GM19395 (cell line): ENCODE results near the gene GREB1.
A peak's percentile ranks its signal among the peaks of the same experiment; 100 is the strongest.

ENCODE experiments used
- ATAC-seq: cut with Tn5 transposase; IDR thresholded peaks from one replicate; pipeline ENCODE4 v1.9.1; 2021; ENCODE audit warnings: mild to moderate bottlenecking, moderate library complexity; ENCODE audit not compliant: unreplicated experiment

Gene GREB1

DNA sequence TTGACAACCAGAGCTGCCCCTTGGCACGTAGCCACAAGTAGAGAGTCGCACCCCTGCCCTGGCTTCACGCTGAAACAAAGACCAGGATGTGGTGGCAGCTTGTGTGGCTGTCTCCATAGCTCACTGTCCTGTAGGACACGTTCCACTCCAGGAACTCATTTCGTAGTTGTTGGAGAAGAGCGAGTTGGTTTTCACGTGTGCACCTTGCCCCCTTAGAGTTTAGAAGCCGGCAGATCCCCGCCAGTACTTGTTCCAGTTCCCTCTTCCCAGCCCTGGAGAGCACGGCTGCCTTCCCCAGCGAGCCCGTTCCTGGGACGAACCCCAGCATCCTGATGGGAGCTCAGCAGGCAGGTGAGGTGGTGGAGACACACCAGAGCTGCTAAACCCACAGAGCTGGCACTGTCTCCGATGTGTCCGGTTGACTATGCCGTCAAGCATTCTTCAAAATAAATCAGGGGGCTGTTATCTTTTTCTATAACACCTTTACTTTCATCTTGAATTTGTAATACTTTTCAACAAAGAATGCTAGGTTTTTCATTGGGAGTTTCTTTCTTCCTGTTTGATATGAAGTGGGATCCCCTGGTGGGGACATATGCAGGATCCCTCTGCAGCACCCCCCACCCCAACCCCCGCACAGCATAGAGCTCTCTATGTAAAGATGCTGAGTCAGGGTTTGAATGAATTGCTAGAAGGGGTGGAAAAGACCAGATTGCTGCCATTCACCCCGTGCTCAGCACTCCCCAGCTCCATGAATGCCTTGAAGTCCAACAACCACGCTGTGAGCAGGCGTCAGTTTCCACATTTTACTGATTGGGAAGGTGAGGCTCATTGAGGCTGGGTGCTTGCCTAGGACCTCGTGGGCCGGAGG lies 44.5 kb downstream of the GREB1 start:
- ATAC-seq = no peak

DNA sequence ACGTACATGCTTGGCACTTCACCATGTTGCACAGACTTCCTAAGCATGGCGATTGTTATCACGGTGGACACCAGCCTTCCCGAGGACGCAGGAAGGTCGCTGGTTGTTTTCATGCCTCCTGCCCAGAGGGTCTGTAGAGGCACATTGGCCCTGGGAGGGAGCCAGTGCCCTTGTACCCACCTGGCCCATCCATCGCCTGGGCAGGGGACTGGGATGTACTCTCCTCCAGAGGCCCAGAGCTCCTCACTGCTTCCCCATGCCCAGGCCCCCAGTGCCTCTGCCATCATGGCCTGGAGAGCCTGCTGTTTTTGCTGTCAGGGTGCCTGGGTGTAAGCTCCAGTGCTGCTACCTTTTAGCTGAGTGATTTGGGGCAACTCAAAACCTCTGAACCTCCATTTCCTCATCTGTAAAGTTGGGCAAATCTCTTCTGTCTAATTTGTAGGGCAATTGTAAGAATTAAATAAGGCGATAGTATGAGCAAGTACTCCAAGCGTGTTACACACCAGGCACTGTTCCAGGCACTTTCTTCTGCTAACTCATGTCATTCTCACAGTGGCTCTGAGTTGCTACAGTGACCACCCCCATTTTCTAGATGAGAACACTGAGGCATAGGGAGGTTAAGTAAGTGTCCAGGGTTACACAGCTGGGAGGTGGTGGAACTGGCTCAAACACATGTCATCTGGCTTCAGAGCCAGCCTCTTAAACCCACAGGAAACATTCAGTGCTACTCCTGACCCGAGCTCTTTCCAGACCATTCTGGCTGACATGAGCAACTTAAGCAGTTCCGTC lies 45.3 kb downstream of the GREB1 start:
- ATAC-seq = no peak

DNA sequence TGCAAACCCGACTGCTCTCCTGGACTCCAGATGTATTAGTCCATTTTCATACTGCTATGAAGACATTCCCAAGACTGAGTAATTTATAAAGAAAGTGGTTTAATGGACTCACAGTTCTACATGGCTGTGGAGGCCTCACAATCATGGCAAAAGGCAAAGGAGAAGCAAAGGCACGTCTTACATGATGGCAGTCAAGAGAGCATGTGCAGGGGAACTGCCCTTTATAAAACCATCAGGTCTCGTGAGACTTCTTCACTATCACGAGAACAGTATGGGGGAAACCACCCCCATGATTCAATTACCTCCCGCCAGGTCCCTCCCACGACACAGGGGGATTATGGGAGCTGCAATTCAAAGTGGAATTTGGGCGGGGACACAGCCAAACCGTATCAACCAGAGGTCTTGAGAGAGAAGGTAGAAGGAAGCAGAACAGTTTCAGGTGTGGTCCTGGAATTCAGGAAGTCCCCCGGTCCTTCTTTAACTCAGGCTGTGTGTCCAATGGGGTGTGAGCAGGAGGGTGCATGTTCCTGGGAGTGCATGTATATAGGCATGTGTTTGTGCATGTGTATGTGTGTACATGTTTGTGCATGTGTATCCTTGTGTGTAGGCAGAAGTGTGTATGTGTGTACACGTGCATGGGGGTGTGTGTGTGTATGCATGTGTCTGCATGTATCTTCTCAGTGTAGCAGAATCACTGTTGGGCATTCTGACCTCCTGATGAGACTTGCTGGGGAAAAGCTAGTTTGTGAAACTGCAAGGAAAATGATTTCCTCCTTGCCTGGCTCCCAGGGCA lies 46.2 kb downstream of the GREB1 start:
- no peak for ATAC-seq

DNA sequence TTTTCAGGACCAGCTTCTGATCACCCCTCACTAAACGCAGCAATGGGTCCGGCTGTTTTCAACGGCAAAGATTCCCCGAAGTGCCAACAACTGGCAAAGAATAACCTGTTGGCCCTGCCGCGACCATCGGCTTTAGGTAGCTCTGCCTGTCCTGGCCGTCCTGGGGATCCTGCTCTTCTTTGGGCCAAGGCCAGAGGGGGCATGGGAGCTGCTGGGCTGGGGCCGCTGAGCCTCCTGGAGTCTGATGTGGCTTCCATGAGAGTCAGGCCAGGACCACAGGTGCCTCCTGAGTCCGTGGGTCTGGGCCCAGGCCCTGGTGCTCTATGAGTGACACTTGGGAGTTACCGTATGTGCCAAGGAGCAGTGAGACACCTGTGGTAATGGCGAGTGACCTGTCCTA lies 46.9 kb downstream of the GREB1 start:
- no peak for ATAC-seq

DNA sequence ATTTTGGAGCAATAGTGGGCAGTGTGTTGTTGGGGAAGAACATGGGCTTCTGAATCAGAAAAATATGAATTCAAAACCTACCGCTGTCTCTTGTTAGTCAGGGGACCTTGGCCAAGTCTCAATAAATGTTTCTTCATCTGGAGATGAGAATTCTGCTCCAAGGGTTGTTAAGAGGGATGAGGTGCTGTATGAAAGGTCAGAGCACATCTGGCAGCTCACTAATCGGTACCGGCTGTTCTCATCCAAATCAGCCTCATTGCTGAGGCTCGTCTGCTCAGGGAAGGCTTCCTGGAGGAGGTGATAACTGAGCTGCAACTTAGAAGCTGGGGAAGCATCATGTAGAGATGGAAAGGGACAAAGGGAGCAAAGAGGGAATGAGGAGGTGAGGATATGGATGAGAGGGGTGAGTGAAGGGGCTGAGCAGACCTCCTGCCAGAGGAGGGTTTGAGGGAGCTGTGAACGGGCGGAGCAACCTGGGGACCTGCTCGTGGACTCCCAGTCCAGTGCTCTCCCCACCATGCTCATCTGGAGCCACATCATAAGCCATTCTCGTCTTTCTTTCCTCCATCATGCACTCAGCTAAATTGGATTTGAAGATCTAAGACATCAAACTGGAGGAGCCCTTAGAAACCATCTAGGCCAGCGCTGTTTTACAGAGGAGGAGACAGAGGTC lies 47.4 kb downstream of the GREB1 start:
- ATAC-seq = no peak

DNA sequence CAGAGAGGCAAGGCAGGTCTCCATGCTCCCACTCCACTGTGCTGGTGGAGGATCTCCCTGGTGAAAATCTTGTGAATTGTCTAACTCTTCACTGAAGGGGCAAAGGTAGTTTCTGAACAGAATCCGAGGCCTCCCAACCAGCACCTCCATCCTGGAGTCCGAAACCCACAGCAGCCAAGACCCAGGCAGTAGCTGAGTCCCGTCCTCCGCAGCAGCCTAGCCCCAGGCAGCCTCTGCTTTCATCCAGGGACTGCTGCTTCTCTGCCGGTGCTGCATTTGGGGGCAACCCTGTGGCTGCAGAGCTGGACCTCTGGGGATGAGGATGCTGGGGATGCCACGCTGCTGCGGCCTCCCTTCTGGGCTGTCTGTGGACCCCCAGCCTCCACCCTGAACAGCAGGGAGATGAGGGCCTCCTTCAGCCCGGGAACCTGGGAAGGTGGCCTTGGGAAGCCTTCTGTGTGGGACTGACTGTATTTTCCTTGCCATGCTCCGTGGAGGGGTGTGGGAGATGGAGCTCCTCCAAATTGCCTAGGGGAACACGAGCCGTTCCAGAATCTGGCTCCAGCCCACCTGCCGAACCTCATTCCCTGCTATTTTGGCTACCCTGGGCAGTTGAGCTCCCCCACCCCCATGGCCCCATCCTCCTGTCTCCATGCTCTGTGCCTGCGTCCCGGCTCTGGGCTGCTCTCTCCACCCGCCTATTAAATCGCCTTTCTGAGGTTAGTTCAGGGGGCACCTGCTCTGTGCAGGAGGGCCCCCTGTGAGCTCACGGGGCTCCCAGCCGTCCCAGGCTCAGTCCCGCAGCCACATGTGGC lies 48.2 kb downstream of the GREB1 start:
- ATAC-seq = no peak

DNA sequence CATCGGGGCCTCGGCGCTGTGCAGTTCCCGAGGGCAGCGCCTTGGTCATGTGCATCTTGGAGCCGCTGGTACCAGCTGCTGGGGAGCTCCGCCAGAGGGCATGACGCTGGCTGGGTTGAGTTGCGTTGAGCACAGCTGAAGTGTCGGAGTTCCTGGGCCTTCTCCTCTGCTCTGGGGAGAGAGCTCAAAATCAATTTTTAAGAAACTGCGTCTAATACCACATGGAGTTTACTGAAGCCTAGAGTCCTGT lies 48.7 kb downstream of the GREB1 start:
- ATAC-seq = no peak

DNA sequence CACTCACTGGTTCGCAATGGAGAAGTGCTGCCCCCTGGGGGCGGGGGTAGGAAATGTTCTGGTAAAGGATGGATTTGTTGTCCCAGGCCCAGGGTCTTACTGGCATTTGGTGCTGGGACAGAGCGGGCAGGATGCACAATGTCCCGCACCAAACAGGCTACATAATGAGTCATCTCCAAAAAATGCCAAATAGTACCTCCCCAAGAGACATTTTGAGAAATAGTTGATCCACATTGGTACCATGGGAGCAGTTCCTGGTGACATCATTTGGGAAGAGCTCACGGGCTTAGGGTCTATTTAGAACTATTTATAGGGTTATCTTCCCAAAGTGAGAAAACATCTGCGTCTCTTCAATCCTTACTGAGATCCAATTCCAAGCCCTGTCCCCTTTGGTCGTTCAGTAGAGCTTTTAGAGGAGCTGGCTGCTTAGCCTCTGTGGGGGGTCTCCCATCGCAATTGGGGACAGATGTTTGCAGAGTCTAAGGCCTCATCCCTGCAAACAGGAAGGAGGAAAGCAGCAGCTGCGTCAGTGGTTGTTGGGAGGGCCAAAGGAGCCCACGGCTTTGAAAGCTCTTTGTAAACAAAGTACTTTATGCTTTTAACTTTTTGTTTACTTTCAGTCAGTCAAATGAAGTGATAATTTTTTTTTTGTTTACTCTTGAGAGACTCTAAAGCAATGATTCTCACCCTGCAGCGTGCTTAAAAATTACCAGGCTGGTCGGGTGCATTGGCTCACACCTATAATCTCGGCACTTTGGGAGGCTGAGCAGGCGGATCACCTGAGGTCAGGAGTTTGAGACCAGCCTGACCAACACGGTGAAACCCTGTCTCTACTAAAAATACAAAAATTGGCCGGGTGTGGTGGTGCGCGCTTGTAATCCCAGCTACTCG lies 49.3 kb downstream of the GREB1 start:
- ATAC-seq = no peak

DNA sequence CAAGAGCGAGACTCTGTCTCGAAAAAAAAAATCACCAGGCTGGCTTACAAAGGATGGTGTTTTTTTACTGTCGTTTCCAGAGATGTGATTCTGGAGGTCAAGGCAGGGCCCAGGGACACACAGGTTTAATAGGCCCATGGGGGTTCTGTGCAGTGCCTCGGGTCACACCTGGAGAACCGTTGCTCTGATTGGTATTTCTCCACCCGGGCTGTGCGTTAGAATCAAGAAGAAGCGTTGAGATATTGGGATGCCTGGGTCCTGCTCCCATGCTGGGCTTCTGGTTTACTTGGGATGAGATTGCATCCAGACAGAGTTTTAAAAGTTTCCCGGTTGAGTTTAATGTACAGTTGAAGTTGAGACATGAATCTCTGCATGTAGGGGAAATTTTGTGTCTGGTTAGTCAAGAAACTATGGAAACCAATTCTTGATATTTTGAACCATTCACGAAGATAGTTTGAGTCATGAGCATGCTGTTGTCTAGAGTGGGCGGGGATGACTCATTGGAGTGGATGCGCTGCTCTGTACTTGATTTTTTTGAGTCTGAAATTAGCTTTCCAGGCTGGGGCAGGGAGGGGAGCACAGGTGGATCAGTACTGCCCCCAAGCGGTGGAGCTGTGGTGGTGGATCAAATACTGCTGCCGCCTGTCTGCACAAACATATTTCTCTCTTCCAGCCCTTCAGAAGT lies 50.1 kb downstream of the GREB1 start:
- peak; percentile 92 for ATAC-seq

DNA sequence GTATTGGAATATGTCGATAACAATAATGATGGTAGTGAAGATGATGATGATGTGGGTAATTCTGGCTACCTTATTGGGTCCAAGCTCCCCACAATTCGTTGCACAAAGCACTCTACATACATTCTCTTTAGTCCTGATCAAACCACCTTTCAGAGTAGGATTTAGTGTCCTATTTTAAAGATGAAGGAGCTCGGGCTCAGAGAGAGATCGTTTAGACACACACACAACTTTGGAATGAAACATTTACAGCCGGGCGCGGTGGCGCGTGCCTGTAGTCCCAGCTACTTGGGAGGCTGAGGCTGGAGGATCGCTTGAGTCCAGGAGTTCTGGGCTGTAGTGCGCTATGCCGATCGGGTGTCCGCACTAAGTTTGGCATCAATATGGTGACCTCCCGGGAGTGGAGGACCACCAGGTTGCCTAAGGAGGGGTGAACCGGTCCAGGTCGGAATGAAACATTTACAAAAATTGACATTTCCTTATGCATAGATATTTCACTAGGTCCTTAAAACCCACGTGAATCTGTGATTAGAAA lies 50.7 kb downstream of the GREB1 start:
- ATAC-seq = no peak

DNA sequence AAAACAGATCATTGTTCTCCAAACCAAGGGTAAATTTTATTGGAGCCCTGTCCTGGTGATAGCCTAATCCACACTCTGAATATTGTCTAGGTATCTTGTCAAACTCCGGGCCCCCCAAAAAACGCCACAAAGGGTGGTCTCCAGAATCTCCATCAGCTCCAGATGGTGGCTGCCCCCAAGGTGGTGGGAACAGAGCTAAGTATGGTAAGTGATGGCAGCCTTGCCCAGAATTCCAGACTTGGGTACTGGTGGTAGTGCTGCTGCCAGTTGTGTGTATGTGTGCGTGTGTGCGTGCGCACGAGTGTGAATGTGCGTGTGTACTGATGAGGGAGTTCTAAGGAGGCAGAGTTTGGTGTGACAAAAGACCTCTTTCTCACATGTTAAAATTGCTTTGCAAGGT lies 51.2 kb downstream of the GREB1 start:
- no peak for ATAC-seq

DNA sequence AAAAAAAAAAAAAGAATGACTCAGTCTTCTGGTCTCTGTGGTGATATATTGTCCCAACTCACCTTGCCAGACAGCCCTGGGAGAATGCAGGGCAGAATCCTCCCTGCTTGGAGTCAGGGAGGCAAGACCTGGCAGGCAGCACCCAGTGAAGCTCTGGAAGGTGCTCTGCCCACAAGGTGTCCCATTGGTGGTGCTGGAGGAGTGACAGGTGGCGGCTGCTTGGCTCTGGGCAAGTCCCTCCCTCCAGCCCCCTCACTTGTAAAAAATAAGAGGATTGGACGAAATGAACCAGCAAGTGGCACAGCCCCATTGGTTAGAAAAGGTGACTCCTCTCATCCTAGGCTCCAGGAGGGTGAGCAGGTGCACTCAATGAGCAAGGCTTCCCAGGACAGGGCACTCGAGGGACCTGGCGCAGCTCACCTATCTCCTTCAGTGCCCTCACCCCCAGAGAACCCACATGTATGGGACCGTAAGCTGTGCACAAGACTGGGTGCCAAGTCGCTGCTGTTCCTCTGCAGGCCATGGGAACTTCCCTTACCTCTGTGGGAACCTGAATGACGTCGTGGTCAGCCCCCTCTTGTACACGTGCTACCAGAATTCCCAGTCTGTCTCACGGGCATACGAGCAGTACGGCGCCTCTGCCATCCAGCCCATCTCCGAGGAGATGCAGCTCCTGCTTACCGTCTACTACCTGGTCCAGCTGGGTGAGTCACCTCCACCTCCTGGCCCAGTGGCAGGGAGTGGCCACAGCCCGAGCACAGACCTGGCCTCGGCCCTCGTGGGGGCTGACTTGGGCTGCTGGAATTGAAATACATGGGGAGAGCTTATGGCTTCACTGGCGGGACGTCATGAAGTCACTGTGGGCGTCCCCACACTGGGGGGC lies 54.6 kb downstream of the GREB1 start:
- no peak for ATAC-seq

DNA sequence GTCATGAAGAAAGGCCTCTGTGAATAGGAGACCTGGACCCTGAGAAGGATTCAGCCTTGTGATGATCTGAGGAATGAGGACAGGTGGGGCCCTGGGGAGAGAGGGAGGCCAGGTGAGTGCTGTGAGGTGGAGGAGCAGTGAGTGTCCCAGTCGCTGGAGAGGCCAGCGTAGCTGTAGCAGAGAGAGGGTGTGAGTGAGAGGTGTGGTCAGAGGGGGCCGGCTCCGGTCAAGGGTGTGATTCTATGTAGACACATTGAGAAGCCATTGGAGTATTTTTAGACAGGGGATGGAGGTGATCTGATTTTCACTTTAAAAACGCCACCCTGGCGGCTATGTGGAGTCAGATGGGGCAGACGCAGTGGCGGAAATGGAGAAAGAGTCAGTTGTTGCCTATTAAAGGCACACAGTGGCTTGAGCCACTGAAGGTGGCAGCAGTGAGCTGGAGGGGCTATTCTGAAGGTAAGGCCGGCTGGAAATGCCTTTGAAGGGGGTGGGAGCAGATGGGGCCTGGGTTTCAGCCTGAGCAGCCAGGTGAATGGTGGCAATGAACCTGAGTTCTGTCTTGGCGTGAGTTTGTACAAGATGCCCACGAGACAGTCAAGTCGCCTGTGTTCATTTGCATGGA lies 55.6 kb downstream of the GREB1 start:
- no peak for ATAC-seq

DNA sequence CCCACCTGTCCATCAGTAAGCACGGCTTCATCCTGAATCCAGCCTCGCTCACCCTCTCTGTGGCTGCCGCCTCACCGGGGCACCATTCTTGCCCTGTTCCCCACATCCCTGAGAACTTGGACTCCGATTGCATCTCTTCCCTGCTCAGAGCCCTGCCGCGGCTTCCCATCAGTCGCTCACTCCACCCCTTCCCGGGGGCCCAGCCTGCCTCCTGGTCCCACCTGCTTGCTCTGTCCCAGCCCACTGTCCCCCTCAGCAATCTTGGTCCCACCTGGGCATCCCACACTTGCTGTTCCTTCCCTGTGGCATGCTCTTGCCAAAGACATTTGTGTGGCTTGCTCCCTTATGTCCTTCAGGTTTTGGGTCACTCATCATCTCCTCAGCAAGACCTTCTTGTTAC lies 56.3 kb downstream of the GREB1 start:
- ATAC-seq = no peak

DNA sequence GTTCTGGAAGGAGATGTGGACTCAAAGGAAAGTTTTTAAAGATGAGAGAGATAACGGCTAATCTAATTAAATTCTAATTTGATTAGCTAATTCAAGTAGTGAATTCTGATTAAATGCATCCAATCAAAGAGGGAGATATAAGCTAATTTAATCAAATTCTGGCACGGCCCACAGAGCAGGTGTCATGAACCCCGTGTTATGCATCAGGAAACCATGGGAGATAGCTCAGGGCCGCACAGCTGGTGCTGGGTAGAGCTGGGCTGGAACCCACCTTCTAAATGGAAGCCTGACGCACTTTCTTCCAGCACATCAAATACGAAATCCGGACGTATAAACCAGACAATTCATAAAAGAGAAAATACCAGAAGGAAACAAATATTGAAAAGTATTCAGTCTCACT lies 57.2 kb downstream of the GREB1 start:
- no peak for ATAC-seq

DNA sequence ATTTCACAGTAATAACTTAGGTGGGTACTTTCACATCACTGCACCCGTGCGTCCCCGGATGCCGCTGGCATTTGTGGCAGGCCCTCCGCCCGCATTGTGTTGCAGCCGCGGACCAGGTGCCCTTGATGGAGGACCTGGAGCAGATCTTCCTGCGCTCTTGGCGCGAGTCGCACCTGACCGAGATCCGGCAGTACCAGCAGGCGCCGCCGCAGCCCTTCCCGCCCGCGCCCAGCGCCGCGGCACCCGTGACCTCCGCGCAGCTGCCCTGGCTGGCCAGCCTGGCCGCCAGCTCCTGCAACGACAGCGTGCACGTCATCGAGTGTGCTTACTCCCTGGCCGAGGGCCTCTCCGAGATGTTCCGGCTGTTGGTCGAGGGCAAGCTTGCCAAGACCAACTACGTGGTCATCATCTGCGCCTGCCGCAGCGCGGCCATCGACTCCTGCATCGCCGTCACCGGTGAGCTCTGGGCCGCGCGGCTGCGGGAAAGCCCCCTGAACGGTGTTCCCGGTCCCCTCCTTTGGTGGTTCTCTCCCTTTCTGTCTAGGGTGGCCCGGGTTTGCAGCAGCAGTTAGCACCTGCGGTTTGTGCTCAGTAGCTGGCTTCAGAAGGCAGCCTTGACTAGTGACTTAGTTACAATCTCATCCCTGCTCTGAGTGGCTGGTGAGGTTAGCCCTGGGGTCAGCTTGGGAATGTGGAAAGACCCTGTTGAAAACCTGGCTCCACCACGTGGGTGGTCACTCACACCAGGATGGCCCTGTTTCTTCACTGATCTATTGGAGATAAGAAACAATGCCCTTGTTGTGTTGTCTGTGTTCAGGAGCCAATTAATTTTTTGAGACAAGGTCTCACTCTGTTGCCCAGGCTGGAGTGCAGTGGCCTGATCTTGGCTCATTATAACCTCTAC lies 59.1 kb downstream of the GREB1 start:
- ATAC-seq = no peak
